Activated CD8-positive, alpha-beta T cell treated with anti-CD3 and anti-CD28 coated beads for 36 hours (primary cell): ENCODE data around the gene BET1L. TPM values are rescaled to one million over a fixed set of nuclear protein-coding genes. Genes with fewer than 3 reads are reported as not detected.

Experiments used
- ATAC-seq: fragments of 200-7000 bp; cut with Tn5 transposase; one replicate; pipeline ENCODE4 v1.10.0; 2021; ENCODE audit warnings: mild to moderate bottlenecking, moderate library complexity
- CTCF ChIA-PET: fragments of 350-600 bp; sonication (Branson Sonifier 250); formaldehyde crosslinking; loops from one replicate; lab custom pipeline; 2021; ENCODE audit warnings: antibody characterized with exemption; lab: Charles Lee
- POLR2A ChIA-PET: fragments of 350-600 bp; sonication (Branson Sonifier 250); formaldehyde crosslinking; loops from one replicate; lab custom pipeline; 2021; ENCODE audit warnings: antibody characterized with exemption; lab: Charles Lee
- DNase-seq: peaks from one replicate; pipeline ENCODE4 v3.0.0-alpha.2; 2020
- H3K27ac Mint-ChIP-seq: one replicate; pipeline ENCODE4 v1.8.0; 2021; ENCODE audit warnings: mild to moderate bottlenecking, mixed read lengths
- H3K27me3 Mint-ChIP-seq: one replicate; pipeline ENCODE4 v1.8.0; 2021; ENCODE audit warnings: mixed read lengths
- H3K36me3 Mint-ChIP-seq: one replicate; pipeline ENCODE4 v1.8.0; 2021; ENCODE audit warnings: low read depth, mixed read lengths
- H3K4me1 Mint-ChIP-seq: one replicate; pipeline ENCODE4 v1.8.0; 2021; ENCODE audit warnings: low read depth, mixed read lengths
- H3K4me3 Mint-ChIP-seq: one replicate; pipeline ENCODE4 v1.8.0; 2021; ENCODE audit warnings: mild to moderate bottlenecking, moderate library complexity, mixed read lengths
- H3K9me3 Mint-ChIP-seq: one replicate; pipeline ENCODE4 v1.8.0; 2021; ENCODE audit warnings: mixed read lengths
- CTCF ChIP-seq: fragments of 200-600 bp; IDR thresholded peaks from one replicate; pipeline ENCODE4 v1.8.0; 2022; ENCODE audit warnings: antibody characterized with exemption, mild to moderate bottlenecking
- intact Hi-C: fragments of 100-400 bp; cut with micrococcal nuclease; formaldehyde crosslinking; loops from one replicate; pipeline ENCODE4 v1.10.0; 2022
- total RNA-seq, 2 experiments: library from RNA; stranded (reverse); gene quantifications; one replicate each; pipeline ENCODE4 v1.2.3, GENCODE V29; 2021

BET1L gene
- total RNA-seq, 2 experiments from 2014 or later: 58.4 to 68.9 TPM

DNA sequence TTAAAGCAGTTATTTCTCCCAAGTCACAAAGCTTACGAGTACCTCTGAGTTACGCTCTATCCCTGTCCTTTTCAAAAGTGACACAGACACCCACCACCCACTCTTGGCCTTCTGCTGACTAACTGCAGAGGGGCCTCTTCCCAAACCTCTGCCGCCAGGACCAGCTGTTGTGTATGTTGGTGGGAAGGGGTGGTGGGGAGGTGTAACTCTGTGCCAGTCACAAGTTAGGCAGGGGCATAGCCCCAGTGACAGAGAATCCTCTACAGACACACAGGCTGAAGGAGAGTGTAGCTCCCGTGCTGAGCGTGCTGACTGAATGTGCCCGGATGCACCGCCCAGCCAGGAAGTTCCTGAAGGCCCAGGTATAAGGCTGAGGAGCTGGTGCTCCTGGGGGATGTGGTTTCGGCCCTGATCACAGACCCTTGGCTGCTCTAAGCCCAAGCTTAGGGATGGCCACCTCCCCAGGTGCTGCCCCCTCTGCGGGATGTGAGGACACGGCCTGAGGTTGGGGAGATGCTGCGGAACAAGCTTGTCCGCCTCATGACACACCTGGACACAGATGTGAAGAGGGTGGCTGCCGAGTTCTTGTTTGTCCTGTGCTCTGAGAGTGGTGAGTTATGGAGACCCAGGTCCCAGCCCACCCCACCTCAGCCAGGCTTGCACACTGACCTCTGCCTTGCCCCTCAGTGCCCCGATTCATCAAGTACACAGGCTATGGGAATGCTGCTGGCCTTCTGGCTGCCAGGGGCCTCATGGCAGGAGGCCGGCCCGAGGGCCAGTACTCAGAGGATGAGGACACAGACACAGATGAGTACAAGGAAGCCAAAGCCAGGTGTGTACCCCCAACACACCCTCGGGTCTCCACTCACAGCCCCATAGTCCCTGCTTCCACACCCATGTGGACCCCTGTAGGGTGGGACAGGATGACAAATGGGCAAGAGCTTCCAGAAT is 5.2 kb upstream of the BET1L start:
- TF ChIP-seq CTCF: no peak
- Mint-ChIP-seq H3K27me3 (no peaks in the 10 kb centered on the region), H3K27ac (peak overlapping the region; percentile 52), H3K4me1 (peaks cover 24% of the 10 kb centered on the region), H3K36me3 (peaks cover 56% of the 10 kb centered on the region), H3K9me3 (no peaks in the 10 kb centered on the region), H3K4me3 (no peak overlapping the region)
- intact Hi-C loops: no loop called here
- no peak for DNase-seq
- ChIA-PET CTCF (interaction anchor here (0.6 to 0.8 kb wide), 3 partner anchors 38 to 151 kb away, joined by 3 to 5 read pairs (median 4); no protein-coding TSS in a partner anchor), POLR2A (interaction anchor here (0.7 to 2.4 kb wide), 6 partner anchors 10 to 23 kb away, joined by 3 to 13 read pairs (median 6); partner anchors contain the start of genes PSMD13 and SIRT3)
- ATAC-seq: no peak

GRCh38 chr11:211741-212140 is 4.5 kb upstream of the BET1L start:
- Mint-ChIP-seq H3K4me3 (no peak overlapping the region), H3K4me1 (peaks cover 21% of the 10 kb centered on the region), H3K27me3 (no peaks in the 10 kb centered on the region), H3K27ac (peak overlapping the region; percentile 87), H3K36me3 (peaks cover 57% of the 10 kb centered on the region), H3K9me3 (no peaks in the 10 kb centered on the region)
- no peak for TF ChIP-seq CTCF
- ChIA-PET POLR2A (interaction anchor here (0.7 to 2.4 kb wide), 3 partner anchors 15 to 24 kb away, joined by 3 to 13 read pairs (median 4); partner anchors contain the start of genes PSMD13 and SIRT3), CTCF (interaction anchor here (0.8 kb wide), 2 partner anchors 39 to 152 kb away, joined by 4 to 5 read pairs; no protein-coding TSS in a partner anchor)
- intact Hi-C loops: no loop called here
- no peak for ATAC-seq
- no peak for DNase-seq

DNA sequence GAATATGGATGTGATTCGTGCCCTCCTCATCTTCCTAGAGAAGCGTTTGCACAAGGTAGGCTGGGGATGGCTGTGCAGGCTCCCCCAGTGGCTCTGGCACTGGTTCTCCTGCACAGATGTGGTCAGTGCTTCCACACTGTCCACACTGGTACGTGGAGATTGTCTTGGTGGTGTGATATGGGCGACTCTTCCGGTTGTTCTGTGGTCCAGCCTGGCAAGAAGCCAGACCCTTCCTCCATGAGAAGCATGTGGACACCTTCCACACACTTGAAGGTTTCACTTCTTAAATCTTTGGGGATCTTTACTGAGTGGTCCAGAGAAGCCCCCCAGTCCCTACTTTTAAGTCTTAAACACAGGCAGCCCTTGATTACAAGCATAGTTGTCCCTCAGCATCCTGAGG is 4.1 kb upstream of the BET1L start:
- no peak for ATAC-seq

GRCh38 chr11:210803-211180 is 3.6 kb upstream of the BET1L start:
- CTCF ChIA-PET: no interaction called here
- peak overlapping the region; percentile 87 for H3K27ac Mint-ChIP-seq
- H3K4me1 Mint-ChIP-seq: peaks cover 25% of the 10 kb centered on the region
- TF ChIP-seq CTCF: no peak
- H3K4me3 Mint-ChIP-seq: peak overlapping the region; percentile 96
- peaks cover 62% of the 10 kb centered on the region for H3K36me3 Mint-ChIP-seq
- ATAC-seq: no peak
- DNase-seq: no peak
- POLR2A ChIA-PET: no interaction called here
- H3K27me3 Mint-ChIP-seq: no peaks in the 10 kb centered on the region
- intact Hi-C loops: no loop called here
- no peaks in the 10 kb centered on the region for H3K9me3 Mint-ChIP-seq

More for the DNA sequence above, 4.1 kb upstream of the BET1L start:
- DNase-seq: no peak
- Mint-ChIP-seq H3K36me3 (peaks cover 59% of the 10 kb centered on the region), H3K27ac (peak overlapping the region; percentile 87), H3K9me3 (no peaks in the 10 kb centered on the region), H3K27me3 (no peaks in the 10 kb centered on the region), H3K4me1 (peaks cover 21% of the 10 kb centered on the region), H3K4me3 (no peak overlapping the region)
- no peak for TF ChIP-seq CTCF
- ChIA-PET CTCF (no interaction called here), POLR2A (interaction anchor here (0.7 to 2.4 kb wide), 2 partner anchors 17 to 24 kb away, joined by 3 to 13 read pairs; partner anchors contain the start of genes PSMD13 and SIRT3)
- intact Hi-C loops: no loop called here
